Mesenchymal stem cell (in vitro differentiated cells and primary cell): ENCODE results near the gene CCDC61. TPM values are rescaled to one million over a fixed set of nuclear protein-coding genes. Genes with fewer than 3 reads are reported as not detected.
A peak's percentile ranks its signal among the peaks of the same experiment; 100 is the strongest.

Experiments
- DNase-seq: peaks from one replicate; pipeline ENCODE4 v3.0.0-alpha.2; 2013
- H2AFZ ChIP-seq: one replicate; pipeline ENCODE4 v1.6.1; 2013; ENCODE audit warnings: low read depth, mild to moderate bottlenecking, control low read depth, inconsistent platforms, low read length, moderate library complexity
- H2AK5ac ChIP-seq: 2 replicates; pipeline ENCODE4 v1.6.1; 2013; ENCODE audit warnings: low read length, moderate library complexity, mild to moderate bottlenecking, inconsistent platforms; ENCODE audit not compliant: severe bottlenecking
- H2BK120ac ChIP-seq: one replicate; pipeline ENCODE4 v1.6.1; 2013; ENCODE audit warnings: low read depth, mild to moderate bottlenecking, inconsistent platforms, low read length, moderate library complexity
- H2BK12ac ChIP-seq, 2 experiments: one replicate each; pipeline ENCODE4 v1.6.1; 2013; ENCODE audit warnings: inconsistent platforms in 2 of 2, low read length in 2 of 2, mild to moderate bottlenecking in 2 of 2, moderate library complexity in 2 of 2, control low read depth in 1 of 2
- H2BK15ac ChIP-seq: one replicate; pipeline ENCODE4 v1.6.1; 2013; ENCODE audit warnings: mild to moderate bottlenecking, low read depth, inconsistent platforms; ENCODE audit not compliant: poor library complexity, severe bottlenecking
- H2BK5ac ChIP-seq: 2 replicates; pipeline ENCODE4 v1.6.1; 2013; ENCODE audit warnings: low read depth, mild to moderate bottlenecking, low read length, control low read depth, inconsistent platforms; ENCODE audit not compliant: poor library complexity, severe bottlenecking
- H3K14ac ChIP-seq, 2 experiments: one replicate each; pipeline ENCODE4 v1.6.1; 2013; ENCODE audit warnings: inconsistent platforms in 2 of 2, low read length in 2 of 2, control low read depth in 1 of 2, mild to moderate bottlenecking in 1 of 2, moderate library complexity in 1 of 2
- H3K18ac ChIP-seq, 2 experiments: one replicate each; pipeline ENCODE4 v1.6.1; 2013; ENCODE audit warnings: inconsistent platforms in 2 of 2, low read length in 2 of 2, control low read depth in 1 of 2, low read depth in 1 of 2, mild to moderate bottlenecking in 1 of 2
- H3K23ac ChIP-seq, 2 experiments: one replicate each; pipeline ENCODE4 v1.6.1; 2013; ENCODE audit warnings: inconsistent platforms in 2 of 2, low read length in 2 of 2, mild to moderate bottlenecking in 2 of 2, moderate library complexity in 2 of 2, control low read depth in 1 of 2
- H3K27ac ChIP-seq: 2 replicates; pipeline ENCODE4 v1.5.1; 2013; ENCODE audit warnings: mild to moderate bottlenecking, moderate library complexity, low read length, control low read depth, inconsistent platforms; ENCODE audit not compliant: poor library complexity, severe bottlenecking
- H3K27me3 ChIP-seq, 2 experiments: 2 replicates each; pipeline versions ENCODE4 v1.6.1 to v1.7.0; 2013; ENCODE audit warnings: low read length in 2 of 2, mild to moderate bottlenecking in 2 of 2, moderate library complexity in 2 of 2, control low read depth in 1 of 2, inconsistent platforms in 1 of 2; ENCODE audit not compliant: control insufficient read depth in 1 of 2, insufficient read depth in 1 of 2
- H3K36me3 ChIP-seq, 2 experiments: 2 replicates each; pipeline versions ENCODE4 v1.6.1 to v1.7.0; 2013; ENCODE audit warnings: low read length in 2 of 2, control low read depth in 1 of 2, inconsistent platforms in 1 of 2, low read depth in 1 of 2, mild to moderate bottlenecking in 1 of 2; ENCODE audit not compliant: insufficient read depth in 2 of 2, control insufficient read depth in 1 of 2
- H3K4ac ChIP-seq, 2 experiments: one replicate each; pipeline ENCODE4 v1.6.1; 2013; ENCODE audit warnings: inconsistent platforms in 2 of 2, low read length in 2 of 2, mild to moderate bottlenecking in 2 of 2, moderate library complexity in 2 of 2, control low read depth in 1 of 2, low read depth in 1 of 2
- H3K4me1 ChIP-seq: 2 replicates; pipeline ENCODE4 v1.6.1; 2013; ENCODE audit warnings: low read depth, low read length, control low read depth; ENCODE audit not compliant: control insufficient read depth, insufficient read depth
- H3K4me2 ChIP-seq: 2 replicates; pipeline ENCODE4 v1.6.1; 2013; ENCODE audit warnings: low read length, mild to moderate bottlenecking, inconsistent platforms; ENCODE audit not compliant: poor library complexity, severe bottlenecking
- H3K4me3 ChIP-seq, 2 experiments: 2 replicates each; pipeline versions ENCODE4 v1.5.1 to v1.7.0; 2013; ENCODE audit warnings: low read length in 2 of 2, mild to moderate bottlenecking in 2 of 2, control low read depth in 1 of 2, low read depth in 1 of 2; ENCODE audit not compliant: insufficient read depth in 1 of 2
- H3K79me1 ChIP-seq: replicated peaks from 2 replicates; pipeline ENCODE4 v1.6.1; 2013; ENCODE audit warnings: mild to moderate bottlenecking, control low read depth, low read length, inconsistent platforms; ENCODE audit not compliant: poor library complexity, severe bottlenecking
- H3K9ac ChIP-seq: 2 replicates; pipeline ENCODE4 v1.7.0; 2013; ENCODE audit warnings: mild to moderate bottlenecking, low read length, moderate library complexity
- H3K9me3 ChIP-seq: 2 replicates; pipeline ENCODE4 v1.7.0; 2013; ENCODE audit warnings: mild to moderate bottlenecking, low read length; ENCODE audit not compliant: control insufficient read depth
- H4K8ac ChIP-seq: one replicate; pipeline ENCODE4 v1.6.1; 2013; ENCODE audit warnings: inconsistent platforms, mild to moderate bottlenecking, low read length, moderate library complexity
- H4K91ac ChIP-seq: one replicate; pipeline ENCODE4 v1.6.1; 2013; ENCODE audit warnings: mild to moderate bottlenecking, low read length, inconsistent platforms
- WGBS: methylation state at CpG from one replicate; pipeline ENCODE4 v1.1.7; 2013; ENCODE audit warnings: mixed read lengths; 5-methylcytosine and 5-hydroxymethylcytosine counted together
- polyA plus RNA-seq, 2 experiments: library from polyadenylated mRNA; stranded (reverse); fragments of 200-250 nt; gene quantifications; one replicate each; pipeline ENCODE4 v1.2.3, GENCODE V29; 2013

CCDC61 gene, protein sequence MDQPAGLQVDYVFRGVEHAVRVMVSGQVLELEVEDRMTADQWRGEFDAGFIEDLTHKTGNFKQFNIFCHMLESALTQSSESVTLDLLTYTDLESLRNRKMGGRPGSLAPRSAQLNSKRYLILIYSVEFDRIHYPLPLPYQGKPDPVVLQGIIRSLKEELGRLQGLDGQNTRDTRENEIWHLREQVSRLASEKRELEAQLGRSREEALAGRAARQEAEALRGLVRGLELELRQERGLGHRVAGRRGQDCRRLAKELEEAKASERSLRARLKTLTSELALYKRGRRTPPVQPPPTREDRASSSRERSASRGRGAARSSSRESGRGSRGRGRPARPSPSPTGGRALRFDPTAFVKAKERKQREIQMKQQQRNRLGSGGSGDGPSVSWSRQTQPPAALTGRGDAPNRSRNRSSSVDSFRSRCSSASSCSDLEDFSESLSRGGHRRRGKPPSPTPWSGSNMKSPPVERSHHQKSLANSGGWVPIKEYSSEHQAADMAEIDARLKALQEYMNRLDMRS
- polyA plus RNA-seq (2013, experiment 1 of 2), result 3.0 TPM
- 2.9 TPM for polyA plus RNA-seq (2013, experiment 2 of 2)

DNA sequence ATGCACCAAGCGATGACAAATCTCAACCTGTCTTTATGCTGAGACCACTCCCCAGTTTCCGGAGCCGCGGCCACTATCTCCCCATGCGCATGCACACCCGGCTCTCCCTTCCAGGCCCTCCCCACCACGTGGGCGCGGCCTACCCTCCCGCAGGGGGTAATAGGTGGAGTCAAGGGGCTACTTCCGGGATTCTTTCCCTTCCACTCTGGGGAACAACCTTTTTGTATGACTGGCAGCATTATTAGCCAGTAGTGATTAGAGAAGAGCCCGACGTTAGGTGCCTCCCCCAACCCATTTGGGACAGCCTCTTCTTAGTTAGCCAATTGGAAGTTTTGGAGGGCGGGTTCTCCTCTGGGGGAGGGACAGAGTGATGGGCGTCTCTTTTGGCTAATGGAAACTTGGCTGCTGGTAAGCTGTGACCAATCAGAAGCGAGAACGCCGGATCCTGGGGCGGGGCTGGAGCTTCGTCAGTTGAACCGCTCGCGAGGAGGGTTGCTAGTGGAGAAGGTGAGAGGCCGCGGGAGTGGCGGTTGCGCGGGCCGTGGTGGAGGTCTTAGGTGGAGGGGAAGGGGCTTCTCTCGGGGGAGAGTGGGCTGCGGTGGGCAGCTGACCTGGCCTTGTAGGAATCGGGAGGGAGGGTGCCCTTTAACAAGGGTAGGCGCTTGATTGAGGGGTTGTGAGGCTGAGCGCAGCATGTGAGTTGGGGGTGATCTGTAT lies at the start of gene CCDC61:
TSS of gene CCDC61 (plus strand) at position 470 of the 717 bp plus-strand sequence. CDS start 7,552 bp downstream, outside the sequence.
- Histone ChIP-seq H3K36me3 (peaks cover 0 to 7% of the 10 kb centered on the region in 2 experiments), H2AFZ (peak within 1 kb of the TSS; percentile 29), H3K23ac (no peak within 1 kb of the TSS), H3K18ac (no peak within 1 kb of the TSS), H3K4me3 (peak within 1 kb of the TSS; percentile 61 to 93), H3K79me1 (peaks cover 32% of the 10 kb centered on the region), H3K27ac (peak within 1 kb of the TSS; percentile 33), H2BK12ac (no peak within 1 kb of the TSS), H3K4me2 (peak within 1 kb of the TSS; percentile 90), H3K27me3 (peaks cover 0 to 10% of the 10 kb centered on the region in 2 experiments), H4K91ac (no peak within 1 kb of the TSS), H4K8ac (peak within 1 kb of the TSS; percentile 87), H3K4ac (no peak within 1 kb of the TSS), H2BK5ac (no peak within 1 kb of the TSS), H2BK120ac (no peak within 1 kb of the TSS), H3K9ac (peak within 1 kb of the TSS; percentile 95), H2BK15ac (no peak within 1 kb of the TSS), H3K9me3 (no peaks in the 10 kb centered on the region), H3K14ac (no peak within 1 kb of the TSS), H3K4me1 (peaks cover 8% of the 10 kb centered on the region), H2AK5ac (no peak within 1 kb of the TSS)
- DNase-seq, result peak; percentile 100
- under 1% methylated on average over 30 of the region's 34 CpGs for whole genome bisulfite sequencing

DNA sequence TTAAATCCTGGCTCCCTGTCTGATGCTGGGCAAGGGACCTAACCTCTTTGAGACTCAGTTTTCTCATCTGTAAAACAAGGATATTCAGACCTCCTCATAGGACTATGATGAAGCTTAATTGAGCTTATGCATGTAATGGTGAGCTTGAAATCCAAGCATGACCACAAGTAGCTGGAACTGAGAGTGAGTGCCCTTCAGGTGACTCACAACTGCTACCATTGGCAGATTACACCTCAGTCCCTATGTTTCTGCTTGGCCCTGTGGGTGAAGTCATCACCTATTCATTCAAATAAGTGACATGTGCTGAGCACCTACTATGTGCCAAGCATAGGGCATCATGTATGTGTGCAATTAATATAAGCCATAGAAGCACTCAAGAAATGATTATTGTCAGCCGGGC lies 47.3 kb upstream of the CCDC61 start:
- H3K27ac ChIP-seq, result no peak overlapping the region
- no peak overlapping the region for H3K14ac ChIP-seq
- H3K4me3 ChIP-seq, result no peak overlapping the region
- H3K18ac ChIP-seq, result no peak overlapping the region
- no peak overlapping the region for H3K23ac ChIP-seq
- no peaks in the 10 kb centered on the region for H3K79me1 ChIP-seq
- H2BK12ac ChIP-seq, result no peak overlapping the region
- H3K9ac ChIP-seq, result no peak overlapping the region
- WGBS, result 88% methylated on average over 1 of the region's 1 CpG
- H3K36me3 ChIP-seq, result no peaks in the 10 kb centered on the region
- no peak for DNase-seq
- H2BK120ac ChIP-seq, result no peak overlapping the region
- H2BK5ac ChIP-seq, result no peak overlapping the region
- H4K91ac ChIP-seq, result no peak overlapping the region
- H2AK5ac ChIP-seq, result no peak overlapping the region
- no peak overlapping the region for H3K4ac ChIP-seq
- H2BK15ac ChIP-seq, result no peak overlapping the region
- H3K27me3 ChIP-seq, result peaks cover 12 to 24% of the 10 kb centered on the region in 2 experiments
- no peak overlapping the region for H3K4me2 ChIP-seq
- peaks cover 6% of the 10 kb centered on the region for H3K4me1 ChIP-seq
- H3K9me3 ChIP-seq, result no peaks in the 10 kb centered on the region
- H4K8ac ChIP-seq, result no peak overlapping the region
- no peak overlapping the region for H2AFZ ChIP-seq

DNA sequence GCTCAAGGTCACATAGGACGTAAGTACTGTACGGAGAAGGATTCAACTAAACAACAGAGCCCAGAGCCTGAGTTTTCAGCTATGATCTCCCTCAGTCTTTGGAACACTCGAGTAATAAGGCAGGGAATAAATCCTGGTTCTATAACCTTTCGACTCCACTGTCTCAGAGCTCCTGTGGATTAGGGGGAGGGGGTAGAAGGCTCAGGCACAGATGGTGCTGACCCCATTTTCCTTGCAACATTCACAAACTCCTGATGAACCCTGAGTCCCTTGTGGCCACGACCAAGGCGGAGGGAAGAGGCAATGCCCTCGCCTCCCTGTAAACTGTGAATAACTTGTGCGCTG lies 43.0 kb upstream of the CCDC61 start:
- Histone ChIP-seq H3K18ac (no peak overlapping the region), H4K91ac (no peak overlapping the region), H3K4me1 (peaks cover 10% of the 10 kb centered on the region), H2AK5ac (no peak overlapping the region), H2BK5ac (no peak overlapping the region), H3K4me2 (peak overlapping the region; percentile 73), H3K27ac (no peak overlapping the region), H3K27me3 (peaks cover 16 to 28% of the 10 kb centered on the region in 2 experiments), H2BK15ac (no peak overlapping the region), H3K9me3 (no peaks in the 10 kb centered on the region), H2BK120ac (no peak overlapping the region), H3K9ac (no peak overlapping the region), H2BK12ac (no peak overlapping the region), H3K36me3 (no peaks in the 10 kb centered on the region), H3K14ac (no peak overlapping the region), H3K4me3 (no peak overlapping the region), H3K23ac (no peak overlapping the region), H2AFZ (no peak overlapping the region), H3K4ac (no peak overlapping the region), H3K79me1 (no peaks in the 10 kb centered on the region), H4K8ac (no peak overlapping the region)
- no peak for DNase-seq
- 42% methylated on average over 8 of the region's 8 CpGs for WGBS
